LNCAP (cell line): ENCODE results near the gene ARL3.

ENCODE experiments used
- CTCF ChIP-seq: fragments of 450-650 bp; IDR thresholded peaks from 2 replicates; pipeline ENCODE4 v1.5.1; 2017; ENCODE audit warnings: mild to moderate bottlenecking

ARL3 gene

GRCh38 chr10:102715880-102716279, 1.7 kb upstream of the ARL3 start:
- TF ChIP-seq CTCF: no peak

- peak; percentile 39; the same call in 1 of the 2 replicates for TF ChIP-seq CTCF
Measured at GRCh38 chr10:102714621-102715455, 641 bp upstream of the ARL3 start, which contains the start of gene SFXN2. Gene SFXN2 (plus strand): TSS chr10:102714636. CDS start chr10:102726637, 12,001 bp downstream.

- TF ChIP-seq CTCF: 0 out of 2 replicates have a peak, but pooled peaks have one; percentile 25
Measured at GRCh38 chr10:102713539-102713813, 721 bp downstream of the ARL3 start.

GRCh38 chr10:102712843-102713538, 1.2 kb downstream of the ARL3 start:
- no peak for TF ChIP-seq CTCF

GRCh38 chr10:102712089-102712488, 2.1 kb downstream of the ARL3 start:
- TF ChIP-seq CTCF: no peak

GRCh38 chr10:102710609-102711008, 3.6 kb downstream of the ARL3 start:
- no peak for TF ChIP-seq CTCF

GRCh38 chr10:102705531-102705930, 8.7 kb downstream of the ARL3 start:
- no peak for TF ChIP-seq CTCF
